GM19023 (cell line): Measurements from ENCODE around the gene LCE2D.
"Not testable (repeated sequence)": the region's sequence is repeated elsewhere in the genome, so short reads cannot be mapped to it uniquely, and the experiment has no call there.

ENCODE experiments used
- ATAC-seq: cut with Tn5 transposase; IDR thresholded peaks from one replicate; pipeline ENCODE4 v1.9.1; 2021; ENCODE audit warnings: mild to moderate bottlenecking, moderate library complexity; ENCODE audit not compliant: unreplicated experiment

The LCE2D gene, protein sequence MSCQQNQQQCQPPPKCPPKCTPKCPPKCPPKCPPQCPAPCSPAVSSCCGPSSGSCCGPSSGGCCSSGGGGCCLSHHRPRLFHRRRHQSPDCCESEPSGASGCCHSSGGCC

DNA sequence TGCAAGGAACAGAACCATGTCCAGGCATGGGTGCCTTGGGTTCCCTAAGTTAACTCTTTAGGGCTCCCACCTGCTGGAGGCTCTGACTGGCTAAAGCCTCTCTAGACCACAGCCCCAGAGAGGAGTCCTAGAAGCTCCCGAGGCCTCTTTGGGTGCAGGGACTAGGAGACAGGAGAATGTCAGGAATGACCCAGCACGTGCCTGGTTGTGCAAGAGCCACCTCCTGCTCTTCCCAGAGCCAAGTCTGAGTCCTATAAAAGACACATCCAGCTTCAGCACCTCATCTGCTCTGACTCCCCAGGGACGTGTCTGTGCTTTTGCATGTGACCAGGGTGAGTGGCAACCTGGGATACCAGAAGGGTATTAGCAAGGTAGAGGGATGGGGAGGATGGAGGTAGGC, at the start of gene LCE2D:
Gene LCE2D (plus strand): TSS at position 283 of the 400 bp plus-strand sequence. CDS start 726 bp downstream, outside the sequence.
- no peak for ATAC-seq

DNA sequence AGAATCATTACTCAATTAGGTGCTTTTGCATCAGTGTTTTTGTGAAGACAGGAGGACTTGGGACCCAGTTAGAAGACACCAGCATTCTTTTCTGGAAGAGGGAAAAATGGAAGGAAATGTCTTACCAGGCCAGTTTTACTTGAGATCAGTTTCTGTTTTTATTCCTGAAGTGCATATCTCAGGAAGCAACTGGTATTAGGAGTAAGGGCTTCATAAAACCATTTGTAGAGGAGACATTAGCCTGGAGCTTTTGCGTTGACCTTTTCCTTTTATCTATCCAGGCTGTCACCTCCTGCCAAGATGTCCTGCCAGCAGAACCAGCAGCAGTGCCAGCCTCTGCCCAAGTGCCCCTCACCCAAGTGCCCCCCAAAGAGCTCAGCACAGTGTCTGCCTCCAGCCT, 49.7 kb upstream of the LCE2D start, which contains the start of gene LCE3B:
Gene LCE3B (plus strand): TSS at position 301 of the 400 bp plus-strand sequence. CDS start 0 bp downstream, at position 301.
- no peak for ATAC-seq

DNA sequence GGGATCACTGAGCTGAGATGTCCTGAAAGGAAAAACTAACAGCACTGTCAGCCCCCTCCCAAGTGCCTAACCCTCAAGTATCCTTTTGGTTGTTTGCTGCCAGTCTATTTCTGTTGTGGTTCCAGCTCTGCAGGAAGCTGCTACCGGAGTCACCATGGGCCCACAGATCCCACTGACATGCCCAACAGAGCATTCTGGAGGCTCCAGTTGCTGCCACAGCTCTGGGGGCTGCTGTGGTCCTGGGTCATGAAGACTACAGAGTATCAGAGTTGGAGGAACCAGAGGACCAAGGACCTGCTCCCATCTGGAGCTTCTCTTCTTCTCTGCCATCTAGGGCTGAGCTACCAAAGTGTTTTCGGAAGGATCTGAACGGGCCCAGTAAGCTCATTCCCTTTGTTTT, 41.2 kb upstream of the LCE2D start:
- ATAC-seq, result no peak

DNA sequence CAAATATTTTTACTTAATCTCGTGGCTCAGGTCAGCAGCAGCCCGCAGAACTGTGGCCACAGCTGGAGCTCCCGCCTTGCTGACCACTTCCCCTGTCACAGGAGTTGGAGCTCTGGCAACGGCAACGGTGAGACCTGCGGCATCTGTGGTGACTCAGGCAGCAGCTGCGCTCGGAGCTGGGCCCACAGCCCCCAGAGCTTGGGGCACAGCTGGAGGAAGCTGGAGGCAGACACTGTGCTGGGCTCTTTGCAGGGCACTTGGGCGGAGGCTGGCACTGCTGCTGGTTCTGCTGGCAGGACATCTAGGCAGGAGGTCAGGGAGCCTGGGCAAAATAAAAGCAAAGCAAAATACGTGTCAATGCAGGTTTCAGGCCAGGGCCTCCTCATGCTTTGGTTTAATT, 40.4 kb upstream of the LCE2D start, which contains the start of gene LCE3A:
Gene LCE3A (minus strand): TSS at position 301 of the 400 bp plus-strand sequence. CDS start 0 bp downstream, at position 301.
- ATAC-seq, result no peak

- ATAC-seq, result no peak
Measured at GRCh38 chr1:152623203-152623844, 39.9 kb upstream of the LCE2D start.

- no peak for ATAC-seq
Measured at GRCh38 chr1:152626744-152627143, 36.4 kb upstream of the LCE2D start.

DNA sequence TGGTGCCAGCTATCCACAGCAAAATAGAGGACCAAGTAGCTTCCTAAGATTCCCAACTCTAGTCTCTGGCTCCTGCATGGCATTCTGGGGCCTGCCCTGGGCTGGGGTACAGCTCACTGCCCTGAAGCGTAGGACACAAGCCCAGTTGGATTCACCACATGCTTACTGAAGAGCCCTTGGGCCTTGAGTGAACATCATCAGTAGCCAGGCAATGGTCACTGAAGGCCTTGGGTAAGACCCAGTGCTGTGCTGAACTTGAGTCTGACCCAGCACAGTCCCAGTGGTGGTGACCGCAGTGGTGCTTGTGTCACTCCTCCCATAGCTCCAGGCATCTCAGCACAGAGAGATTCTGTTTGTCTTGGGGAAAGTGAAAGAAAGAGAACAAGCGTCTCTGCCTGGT, 32.6 kb upstream of the LCE2D start:
- no peak for ATAC-seq

DNA sequence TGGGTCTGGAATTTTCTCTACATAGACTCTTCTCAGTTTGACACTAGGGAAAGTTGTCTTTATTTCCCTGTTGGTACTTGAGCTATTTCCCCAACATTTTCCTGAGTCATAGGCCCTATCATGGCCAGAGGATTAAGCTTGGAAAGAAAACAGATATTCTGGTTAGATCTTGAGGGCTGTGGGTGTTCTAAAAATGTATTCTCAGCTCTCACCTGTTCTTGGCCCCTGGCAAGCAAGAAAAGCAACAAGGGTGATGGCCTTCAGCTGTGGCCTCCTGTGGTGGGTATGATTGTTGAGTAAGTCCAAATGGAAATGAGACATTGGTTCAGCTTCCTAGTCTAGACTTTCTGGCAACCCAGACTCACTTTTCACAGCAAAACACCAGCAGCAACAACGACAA, 22.8 kb upstream of the LCE2D start:
- ATAC-seq, result no peak

DNA sequence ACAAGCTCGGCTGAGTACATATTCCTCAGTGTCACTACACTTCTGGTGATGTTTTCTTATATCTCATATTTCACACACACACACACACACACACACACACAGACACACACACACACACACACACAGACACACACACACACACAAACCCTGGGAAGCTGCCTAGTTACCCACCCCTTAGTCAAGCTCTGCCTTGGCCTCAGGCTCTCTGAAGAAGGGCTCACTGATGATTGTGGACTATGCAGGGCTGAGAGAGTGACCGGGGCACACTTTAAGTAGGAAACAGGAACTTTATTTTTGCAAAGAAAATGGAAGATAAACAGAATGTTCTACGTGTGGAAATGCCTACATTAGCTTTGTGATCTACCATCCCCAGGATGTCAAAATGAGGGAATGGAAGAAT, 19.2 kb upstream of the LCE2D start:
- ATAC-seq, result no peak

- ATAC-seq, result no peak
Measured at GRCh38 chr1:152645146-152645545, 18.0 kb upstream of the LCE2D start.

DNA sequence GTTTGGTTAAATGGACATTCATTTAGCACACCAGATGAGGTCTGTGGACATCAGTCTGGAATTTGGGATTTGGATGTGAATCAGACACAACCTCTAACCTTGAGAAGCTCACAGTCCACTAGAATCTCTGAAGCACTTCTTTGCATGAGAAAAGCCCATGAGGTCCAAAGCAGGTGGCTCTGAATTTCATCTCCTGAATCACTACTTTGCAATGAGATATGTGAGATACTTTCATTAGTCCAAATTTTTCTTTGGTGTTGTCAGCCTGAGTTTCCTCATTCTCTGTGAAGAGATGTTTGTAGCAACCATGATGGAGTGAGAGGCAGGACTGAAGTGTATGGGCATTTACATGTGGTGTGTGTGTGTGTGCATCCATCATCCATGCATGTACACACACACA, 16.5 kb upstream of the LCE2D start:
- no peak for ATAC-seq

DNA sequence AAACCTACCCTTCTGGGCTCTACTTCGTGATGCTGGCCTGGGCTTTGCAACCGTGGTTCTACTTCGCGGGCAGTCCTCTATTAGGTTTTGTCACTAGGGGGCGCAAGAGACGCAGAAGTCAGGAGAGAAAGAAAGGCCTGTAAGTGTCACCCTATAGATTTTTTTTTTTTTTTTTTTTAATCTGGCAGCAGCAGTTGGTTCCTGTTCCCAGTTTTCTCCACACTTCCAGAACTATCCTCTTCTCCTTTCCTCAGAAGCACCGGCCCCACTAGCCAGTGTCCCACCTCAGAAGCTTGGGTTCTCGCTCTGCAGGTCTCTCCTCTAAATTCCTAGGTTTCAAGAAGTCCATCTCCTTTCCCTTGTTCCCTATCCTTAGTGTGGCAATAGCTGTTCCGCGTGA, 9.1 kb upstream of the LCE2D start:
- no peak for ATAC-seq

- ATAC-seq, result no peak
Measured at GRCh38 chr1:152656459-152656858, 6.7 kb upstream of the LCE2D start.

DNA sequence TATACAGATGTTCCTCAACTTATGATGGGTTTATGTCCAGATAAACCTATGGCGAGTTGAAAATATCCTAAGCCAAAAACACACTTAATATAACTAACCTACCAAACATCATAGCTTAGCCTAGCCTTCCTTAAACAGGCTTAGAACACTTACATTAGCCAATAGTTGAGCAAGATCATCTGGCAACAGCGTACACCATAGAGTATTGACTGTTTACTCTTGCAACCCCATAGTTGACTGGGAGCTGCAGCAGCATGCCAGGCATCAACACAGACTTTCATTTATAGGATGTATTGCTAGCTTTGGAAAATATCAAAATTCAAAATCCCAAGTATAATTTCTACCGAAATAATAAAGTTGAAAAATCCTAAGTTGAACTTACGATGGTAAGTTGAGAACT, 5.5 kb upstream of the LCE2D start:
- no peak for ATAC-seq

DNA sequence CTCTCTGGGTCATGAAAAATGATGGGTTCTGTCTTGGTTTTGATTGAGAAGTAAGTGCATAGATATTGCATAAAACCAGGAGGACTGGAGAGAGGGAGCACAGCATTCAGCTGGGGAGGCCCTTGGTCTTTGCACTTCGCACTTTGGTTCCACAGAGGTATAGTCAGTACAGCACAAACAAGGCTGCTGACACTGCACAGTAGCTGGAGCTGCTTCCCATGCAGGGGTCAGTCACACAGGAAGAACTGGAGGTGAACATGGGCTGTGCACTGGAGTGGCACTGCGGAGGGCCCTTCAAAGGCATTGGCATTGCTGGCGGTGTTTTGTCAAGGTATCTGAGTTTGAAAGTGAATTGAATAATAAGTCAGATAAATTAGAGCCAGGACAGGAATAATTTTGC, 4.5 kb upstream of the LCE2D start:
- no peak for ATAC-seq

DNA sequence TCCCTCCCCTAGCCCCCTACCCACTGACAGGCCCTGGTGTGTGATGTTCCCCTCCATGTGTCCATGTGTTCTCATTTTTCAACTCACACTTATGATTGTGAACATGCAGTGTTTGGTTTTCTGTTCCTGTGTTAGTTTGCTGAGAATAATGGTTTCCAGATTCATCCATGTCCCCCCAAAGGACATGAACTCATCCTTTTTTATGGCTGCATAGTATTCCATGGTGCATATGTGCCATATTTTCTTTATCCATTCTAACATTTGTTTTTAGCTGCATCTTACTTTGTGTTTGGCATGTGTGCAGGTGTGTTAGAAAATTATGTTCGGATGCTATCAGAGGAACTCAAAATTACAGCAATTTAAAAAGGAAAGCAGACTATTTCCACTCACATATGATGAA, 3.0 kb downstream of the LCE2D start:
- ATAC-seq, result not testable (repeated sequence)

- ATAC-seq, result no peak
Measured at GRCh38 chr1:152667648-152668047, 4.5 kb downstream of the LCE2D start.

GRCh38 chr1:152673016-152673415, 9.8 kb downstream of the LCE2D start:
- ATAC-seq, result no peak

- not testable (repeated sequence) for ATAC-seq
Measured at GRCh38 chr1:152674983-152675382, 11.8 kb downstream of the LCE2D start, which contains the start of gene LCE2C. TSS of gene LCE2C (plus strand) at chr1:152675279. CDS start at chr1:152676016, 737 bp downstream.

GRCh38 chr1:152679459-152679858, 16.3 kb downstream of the LCE2D start:
- ATAC-seq, result no peak

GRCh38 chr1:152681616-152682015, 18.4 kb downstream of the LCE2D start:
- no peak for ATAC-seq

GRCh38 chr1:152683846-152684245, 20.7 kb downstream of the LCE2D start:
- ATAC-seq, result no peak

GRCh38 chr1:152685823-152686222, 22.6 kb downstream of the LCE2D start, which contains the start of gene LCE2B:
TSS of gene LCE2B (plus strand) at chr1:152686123. CDS start at chr1:152686844, 721 bp downstream.
- not testable (repeated sequence) for ATAC-seq
